HFFc6 (cell line): ENCODE results near the gene C1QC. TPM values are rescaled to one million over a fixed set of nuclear protein-coding genes. Genes with fewer than 3 reads are reported as not detected.

Experiments used
- DNase-seq: peaks from one replicate; pipeline ENCODE4 v3.0.0-alpha.2; 2018
- H3K27ac Mint-ChIP-seq: 2 replicates; pipeline ENCODE4 v1.8.0; 2020; ENCODE audit warnings: mild to moderate bottlenecking, mixed read lengths
- H3K27me3 Mint-ChIP-seq: 2 replicates; pipeline ENCODE4 v1.8.0; 2021; ENCODE audit warnings: mild to moderate bottlenecking, moderate library complexity, mixed read lengths; ENCODE audit not compliant: insufficient read depth
- H3K36me3 Mint-ChIP-seq: 2 replicates; pipeline ENCODE4 v1.8.0; 2021; ENCODE audit warnings: low read depth, mixed read lengths
- H3K4me1 Mint-ChIP-seq: 2 replicates; pipeline ENCODE4 v1.8.0; 2020; ENCODE audit warnings: low read depth, mixed read lengths
- H3K4me3 Mint-ChIP-seq: 2 replicates; pipeline ENCODE4 v1.8.0; 2020; ENCODE audit warnings: mild to moderate bottlenecking, moderate library complexity, mixed read lengths
- H3K9me3 Mint-ChIP-seq: 2 replicates; pipeline ENCODE4 v1.8.0; 2020; ENCODE audit warnings: mild to moderate bottlenecking, mixed read lengths
- microRNA-seq: library from miRNA; unstranded; fragments of <30 nt; microRNA quantifications from one replicate; pipeline ENCODE4, GENCODE V29; 2019
- total RNA-seq, 6 experiments: library from RNA; stranded (reverse); fragmentation: NEBNext Ultra II Directional; extraction: Animal tissue kit (Norgen Biotek cat#: 25700); gene quantifications; 2 replicates in 1 of 6; 3 replicates in 5 of 6; pipeline ENCODE4 v1.2.3, GENCODE V29; 2021
- TF ChIP-seq, protein P1 (sequence below): fragments of 200-600 bp; sonication (generic); IDR thresholded peaks from 2 replicates; pipeline ENCODE4 v1.5.0; 2021; ENCODE audit warnings: antibody characterized with exemption, mild to moderate bottlenecking

Gene C1QC
- total RNA-seq, 6 experiments from 2014 or later, result not detected

DNA sequence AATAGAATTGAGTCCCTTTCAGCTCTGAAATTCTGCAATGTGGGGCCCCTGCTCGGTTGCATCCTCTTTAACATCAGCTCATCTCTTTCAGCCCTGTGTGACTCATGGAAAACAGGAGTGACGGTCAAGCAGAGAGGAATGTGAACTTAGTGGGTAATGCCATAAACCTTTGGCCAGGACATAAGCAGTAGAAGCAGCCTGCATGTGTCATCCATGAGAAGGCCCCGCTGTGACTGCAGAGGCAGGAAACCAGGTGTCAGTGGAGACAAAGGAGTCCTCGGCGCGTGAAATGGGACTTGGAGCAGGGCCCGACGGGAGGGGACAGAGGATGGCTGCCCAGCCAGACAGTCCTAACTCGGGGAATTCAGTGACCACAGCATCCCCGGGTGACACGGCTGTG lies 46.1 kb downstream of the C1QC start:
- Mint-ChIP-seq H3K27ac (peak overlapping the region; percentile 90), H3K4me3 (peak overlapping the region; percentile 64), H3K36me3 (no peaks in the 10 kb centered on the region), H3K9me3 (no peaks in the 10 kb centered on the region), H3K27me3 (peaks cover 7% of the 10 kb centered on the region), H3K4me1 (peaks cover 62% of the 10 kb centered on the region)
- DNase-seq, result peak; percentile 95
- TF ChIP-seq, protein P1, sequence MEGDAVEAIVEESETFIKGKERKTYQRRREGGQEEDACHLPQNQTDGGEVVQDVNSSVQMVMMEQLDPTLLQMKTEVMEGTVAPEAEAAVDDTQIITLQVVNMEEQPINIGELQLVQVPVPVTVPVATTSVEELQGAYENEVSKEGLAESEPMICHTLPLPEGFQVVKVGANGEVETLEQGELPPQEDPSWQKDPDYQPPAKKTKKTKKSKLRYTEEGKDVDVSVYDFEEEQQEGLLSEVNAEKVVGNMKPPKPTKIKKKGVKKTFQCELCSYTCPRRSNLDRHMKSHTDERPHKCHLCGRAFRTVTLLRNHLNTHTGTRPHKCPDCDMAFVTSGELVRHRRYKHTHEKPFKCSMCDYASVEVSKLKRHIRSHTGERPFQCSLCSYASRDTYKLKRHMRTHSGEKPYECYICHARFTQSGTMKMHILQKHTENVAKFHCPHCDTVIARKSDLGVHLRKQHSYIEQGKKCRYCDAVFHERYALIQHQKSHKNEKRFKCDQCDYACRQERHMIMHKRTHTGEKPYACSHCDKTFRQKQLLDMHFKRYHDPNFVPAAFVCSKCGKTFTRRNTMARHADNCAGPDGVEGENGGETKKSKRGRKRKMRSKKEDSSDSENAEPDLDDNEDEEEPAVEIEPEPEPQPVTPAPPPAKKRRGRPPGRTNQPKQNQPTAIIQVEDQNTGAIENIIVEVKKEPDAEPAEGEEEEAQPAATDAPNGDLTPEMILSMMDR, result no peak

DNA sequence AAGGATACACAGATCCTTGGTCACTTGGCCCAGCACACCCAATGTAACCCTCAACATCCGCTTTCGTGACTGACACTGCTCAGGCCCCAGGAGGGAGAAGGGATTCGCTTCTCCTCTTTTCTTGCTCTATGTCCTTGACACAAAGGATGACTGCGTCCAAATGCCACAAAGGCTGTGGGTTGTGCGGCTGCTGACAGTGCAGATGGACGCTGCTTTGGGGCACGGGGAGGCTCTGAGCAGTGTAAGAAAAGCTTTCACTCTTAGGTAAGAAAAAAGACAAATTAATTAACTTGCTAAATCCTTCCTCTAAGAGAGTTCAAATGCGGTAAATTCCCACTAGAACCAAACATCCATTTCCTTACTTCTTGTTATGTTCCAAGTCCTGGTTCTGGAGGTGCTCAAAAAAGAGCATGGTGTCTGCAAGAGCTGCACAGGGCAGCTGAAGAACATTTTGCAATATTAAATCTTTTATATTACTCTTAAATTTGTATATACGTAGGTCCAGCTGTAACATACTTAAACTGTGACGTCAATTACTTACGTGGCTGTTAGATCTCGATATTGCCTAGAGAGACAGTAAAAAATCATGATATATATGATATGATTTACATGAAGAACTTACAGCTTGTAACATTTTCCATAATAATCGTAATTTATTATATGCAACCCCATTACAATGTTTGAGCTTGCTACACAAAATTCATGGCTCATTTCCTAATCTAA lies 47.8 kb downstream of the C1QC start:
- Mint-ChIP-seq H3K36me3 (no peaks in the 10 kb centered on the region), H3K27me3 (no peaks in the 10 kb centered on the region; the same call in 1 of the 2 replicates), H3K9me3 (no peaks in the 10 kb centered on the region), H3K4me3 (no peak overlapping the region), H3K4me1 (peaks cover 46% of the 10 kb centered on the region), H3K27ac (no peak overlapping the region)
- DNase-seq, result no peak
- TF ChIP-seq, protein P1, result no peak

DNA sequence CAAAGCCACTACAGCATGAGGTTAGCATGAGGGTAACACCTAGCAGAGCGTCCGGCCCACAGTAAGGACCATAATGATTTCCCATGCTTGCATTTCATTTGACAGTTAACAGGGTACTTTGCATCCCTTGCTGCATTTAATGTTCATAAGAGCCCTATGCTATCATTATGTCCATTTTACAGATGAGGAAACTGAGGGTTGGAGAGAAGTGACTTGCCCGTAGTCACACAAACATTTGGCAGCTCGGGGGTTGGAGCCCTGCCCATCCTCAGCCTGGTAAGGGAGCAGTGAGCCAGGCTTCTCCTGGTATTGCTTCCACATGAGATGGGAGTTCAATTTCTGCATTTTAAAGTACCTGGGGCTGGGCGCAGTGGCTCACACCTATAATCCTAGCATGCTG lies 50.7 kb downstream of the C1QC start:
- Mint-ChIP-seq H3K4me1 (peaks cover 26% of the 10 kb centered on the region), H3K9me3 (no peaks in the 10 kb centered on the region)

DNA sequence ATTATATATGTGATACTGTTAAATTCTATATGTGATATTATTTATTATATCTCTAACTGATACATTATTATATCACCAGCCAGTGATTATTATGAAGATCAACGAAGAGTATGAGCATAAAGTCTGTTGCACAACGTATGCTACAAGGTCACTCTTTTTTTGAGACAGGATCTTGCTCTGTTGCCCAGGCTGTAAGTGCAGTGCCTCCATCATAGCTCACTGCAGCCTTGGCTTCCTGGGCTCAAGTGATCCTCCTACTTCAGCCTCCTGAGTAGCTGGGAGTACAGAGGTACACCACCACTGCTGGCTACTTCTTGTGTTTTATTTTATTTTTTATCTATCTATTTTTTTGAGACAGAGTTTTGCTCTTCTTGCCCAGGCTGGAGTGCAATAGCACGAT lies 53.2 kb downstream of the C1QC start:
- no peak for DNase-seq
- Mint-ChIP-seq H3K27ac (no peak overlapping the region), H3K4me3 (no peak overlapping the region), H3K9me3 (no peaks in the 10 kb centered on the region), H3K4me1 (peaks cover 7% of the 10 kb centered on the region; the same call in 1 of the 2 replicates), H3K36me3 (no peaks in the 10 kb centered on the region), H3K27me3 (peaks cover 3% of the 10 kb centered on the region)
- TF ChIP-seq, protein P1, result no peak

More for the DNA sequence above, 50.7 kb downstream of the C1QC start:
- DNase-seq, result no peak
- Mint-ChIP-seq H3K36me3 (no peaks in the 10 kb centered on the region), H3K27ac (no peak overlapping the region), H3K27me3 (peaks cover 3% of the 10 kb centered on the region), H3K4me3 (no peak overlapping the region)
- TF ChIP-seq, protein P1, result no peak

Small RNAs within 50 kb of the gene (microRNA-seq; reads per million reads assigned to microRNA genes)
- gene MIR6127, result not detected

Other genes with a start within 250 kb of the C1QC start
- 10 to 100 TPM in 4 of 6 experiments, 1 to 10 TPM in 2; 8.8 to 12.2 (median 10.7) TPM for gene ZBTB40, start 191.8 kb upstream of the C1QC start, total RNA-seq
- gene EPHA8, start 80.1 kb upstream of the C1QC start, total RNA-seq, result not detected
- gene C1QA, start 7.0 kb upstream of the C1QC start, total RNA-seq, result not detected
- gene C1QB, start 9.6 kb downstream of the C1QC start, total RNA-seq, result not detected
- gene EPHB2, start 67.2 kb downstream of the C1QC start, total RNA-seq, result 10 to 100 TPM; 13.1 to 36.4 (median 30.9) TPM